Stomach (tissue), 4 donors: ENCODE data around the gene MAPT.

Experiments used
- CTCF ChIP-seq, 7 experiments: fragments of 450-650 bp in 4 of 7; fragments of 200-600 bp in 3 of 7; sonication (generic) in 3 of 7; IDR thresholded peaks; one replicate each; pipeline ENCODE4 v1.5.1; 2016 to 2019; ENCODE audit warnings: antibody characterized with exemption in 7 of 7, control low read depth in 2 of 7, mild to moderate bottlenecking in 1 of 7
- POLR2A ChIP-seq, 4 donors: fragments of 450-650 bp; IDR thresholded peaks; one replicate each; pipeline ENCODE4 v1.6.1; 2016; ENCODE audit warnings: antibody characterized with exemption in 4 of 4, control low read depth in 2 of 4, mild to moderate bottlenecking in 1 of 4, moderate library complexity in 1 of 4

- no peak for TF ChIP-seq CTCF (IDR thresholded peaks at IDR 0.05)
- no peak for TF ChIP-seq POLR2A (IDR thresholded peaks at IDR 0.05)
Measured at GRCh38 chr17:46013502-46014165, 119.3 kb downstream of the MAPT start.
